NCI-H345 treated with DMSO at 0.1 percent for 48 hours (cell line): ENCODE measurements around the gene METTL26.

Experiments
- DNase-seq: peaks from one replicate; lab custom pipeline; 2025; ENCODE audit not compliant: unreplicated experiment; lab: John Stamatoyannopoulos, UW

METTL26 gene

DNA sequence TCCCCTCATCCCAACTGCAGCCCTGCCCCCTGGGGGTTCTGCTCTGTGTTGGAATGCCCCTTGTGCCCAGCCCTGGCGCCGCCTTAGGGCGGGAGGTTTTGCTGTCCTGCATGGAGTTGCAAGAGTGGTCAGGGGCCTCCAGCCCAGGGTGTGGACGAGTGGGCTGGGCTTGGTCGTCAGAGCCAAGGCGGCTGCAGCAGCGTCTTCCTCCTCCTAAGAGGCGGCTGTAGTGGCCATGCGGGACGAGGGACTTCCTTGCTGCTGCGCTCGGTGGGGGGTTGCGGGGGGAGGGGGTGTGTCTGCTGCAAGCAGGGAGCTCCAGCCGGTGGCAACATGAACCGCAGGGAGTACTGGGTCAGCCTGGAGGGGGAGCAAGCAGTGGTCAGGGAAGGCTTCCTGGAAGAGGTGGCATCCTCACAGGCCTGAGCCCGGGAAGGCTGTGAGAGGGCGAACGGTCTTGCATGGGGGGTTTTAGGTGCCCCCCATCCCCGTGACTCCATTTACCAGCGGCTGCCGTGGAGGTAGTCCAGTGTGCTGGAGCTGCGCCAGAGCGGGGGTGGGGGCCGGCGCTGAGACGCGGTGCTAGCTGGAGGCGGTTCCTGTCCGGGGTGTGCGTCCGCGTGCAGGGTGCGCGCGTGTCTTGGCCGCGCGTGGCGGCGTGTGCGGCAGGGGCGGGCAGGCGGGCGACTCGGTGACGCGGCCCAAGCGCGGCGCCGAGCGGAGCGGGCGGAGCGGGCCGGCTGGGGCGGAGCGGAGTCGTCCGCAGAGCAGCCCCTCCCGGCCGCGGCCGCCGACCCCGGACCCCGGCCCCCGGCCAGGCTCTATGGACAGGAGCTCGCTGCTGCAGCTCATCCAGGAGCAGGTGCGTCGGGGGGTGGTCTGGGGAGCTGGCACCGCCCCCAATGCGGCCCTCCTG, 39.1 kb upstream of the METTL26 start, which contains the start of gene RHBDL1:
TSS of gene RHBDL1 (plus strand) at position 704 of the 916 bp plus-strand sequence. CDS start at position 824, 120 bp downstream.
- DNase-seq = no peak

DNA sequence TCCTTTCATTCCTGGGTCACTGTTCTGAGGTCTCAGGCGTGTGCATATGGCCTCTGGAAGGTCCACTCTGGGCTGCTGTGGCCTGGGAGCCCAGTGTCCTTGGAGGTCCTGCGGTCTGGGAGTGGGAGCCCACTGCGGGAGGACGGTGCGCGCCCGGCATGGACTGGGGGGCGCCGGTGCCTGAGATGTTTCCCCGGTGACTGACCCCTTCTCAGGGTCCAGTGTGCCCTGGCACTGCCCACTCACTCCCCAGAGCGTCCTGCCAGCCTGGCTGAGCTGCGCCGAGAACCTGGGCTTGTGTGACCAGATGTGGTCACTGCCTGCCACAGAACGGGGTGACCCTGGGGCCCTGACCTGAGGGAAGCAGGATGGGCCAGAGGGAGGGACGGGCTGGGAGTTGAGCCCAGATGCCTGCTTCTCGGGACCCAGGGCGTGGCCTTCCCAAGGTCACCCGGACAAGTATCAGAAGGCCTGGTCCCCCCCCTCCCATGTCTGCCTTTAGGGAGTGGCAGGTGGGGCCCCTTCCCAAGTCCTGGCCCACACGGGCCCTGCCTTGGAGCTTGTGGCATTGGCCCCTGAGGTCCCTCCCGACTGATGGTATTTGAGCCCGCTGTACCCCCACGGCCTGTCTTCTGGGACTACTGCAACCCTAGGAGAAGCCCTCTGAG, 38.2 kb upstream of the METTL26 start:
- no peak for DNase-seq

GRCh38 chr16:673399-673991, 37.4 kb upstream of the METTL26 start:
- no peak for DNase-seq

GRCh38 chr16:672851-673250, 36.7 kb upstream of the METTL26 start:
- DNase-seq = no peak

DNA sequence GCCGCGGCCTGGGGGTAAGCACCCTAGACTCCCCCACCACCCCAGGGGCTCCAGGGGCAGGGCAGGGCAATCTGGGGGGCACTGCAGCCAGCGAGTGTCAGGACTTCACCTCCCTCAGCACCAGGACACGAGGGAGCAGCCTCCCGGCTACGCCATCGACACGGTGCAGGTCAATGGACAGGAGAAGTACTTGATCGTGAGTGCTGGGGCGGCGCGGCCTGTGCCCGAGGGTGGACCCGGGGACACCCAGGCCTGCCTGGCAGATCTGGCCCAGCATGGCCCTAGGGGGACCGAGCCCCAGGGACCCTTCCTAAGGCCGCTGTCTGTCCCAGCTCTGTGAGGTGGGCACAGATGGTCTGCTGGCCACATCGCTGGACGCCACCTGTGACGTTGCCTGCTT, 36.3 kb upstream of the METTL26 start:
- no peak for DNase-seq

DNA sequence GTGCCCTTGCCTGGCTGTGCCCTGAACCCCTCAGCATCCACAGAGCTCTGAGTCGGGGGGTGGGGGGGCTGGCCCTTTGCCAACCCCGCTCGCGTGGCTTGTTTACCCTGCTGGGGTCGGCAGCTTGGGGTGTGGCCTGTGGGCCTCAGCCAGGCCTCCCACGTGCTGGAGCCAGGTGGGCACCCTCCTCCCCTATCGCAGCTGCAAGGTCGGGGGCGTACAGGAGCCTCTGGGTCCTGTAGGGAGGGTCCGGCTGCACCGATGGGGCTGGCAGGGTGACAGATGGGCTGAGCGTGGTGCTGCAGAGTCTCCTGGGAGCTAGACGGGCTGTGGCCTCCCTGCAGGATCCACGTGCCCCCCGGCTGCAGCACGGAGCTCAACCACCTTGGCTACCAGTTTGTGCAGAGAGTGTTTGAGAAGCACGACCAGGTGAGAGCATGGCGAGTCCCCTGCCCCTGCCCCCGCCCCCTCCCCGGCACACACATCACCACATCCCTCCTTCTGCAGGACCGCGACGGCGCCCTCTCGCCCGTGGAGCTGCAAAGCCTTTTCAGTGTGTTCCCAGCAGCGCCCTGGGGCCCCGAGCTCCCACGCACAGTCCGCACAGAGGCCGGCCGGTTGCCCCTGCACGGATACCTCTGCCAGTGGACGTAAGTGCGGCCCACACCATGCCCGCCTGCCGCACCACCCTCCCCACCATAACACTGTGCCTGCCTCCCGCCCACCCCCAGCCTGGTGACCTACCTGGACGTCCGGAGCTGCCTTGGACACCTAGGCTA, 35.4 kb upstream of the METTL26 start:
- DNase-seq = no peak

GRCh38 chr16:670485-671352, 34.6 kb upstream of the METTL26 start:
- DNase-seq = no peak

- DNase-seq = no peak
Observed at GRCh38 chr16:669666-670065, 33.6 kb upstream of the METTL26 start.

DNA sequence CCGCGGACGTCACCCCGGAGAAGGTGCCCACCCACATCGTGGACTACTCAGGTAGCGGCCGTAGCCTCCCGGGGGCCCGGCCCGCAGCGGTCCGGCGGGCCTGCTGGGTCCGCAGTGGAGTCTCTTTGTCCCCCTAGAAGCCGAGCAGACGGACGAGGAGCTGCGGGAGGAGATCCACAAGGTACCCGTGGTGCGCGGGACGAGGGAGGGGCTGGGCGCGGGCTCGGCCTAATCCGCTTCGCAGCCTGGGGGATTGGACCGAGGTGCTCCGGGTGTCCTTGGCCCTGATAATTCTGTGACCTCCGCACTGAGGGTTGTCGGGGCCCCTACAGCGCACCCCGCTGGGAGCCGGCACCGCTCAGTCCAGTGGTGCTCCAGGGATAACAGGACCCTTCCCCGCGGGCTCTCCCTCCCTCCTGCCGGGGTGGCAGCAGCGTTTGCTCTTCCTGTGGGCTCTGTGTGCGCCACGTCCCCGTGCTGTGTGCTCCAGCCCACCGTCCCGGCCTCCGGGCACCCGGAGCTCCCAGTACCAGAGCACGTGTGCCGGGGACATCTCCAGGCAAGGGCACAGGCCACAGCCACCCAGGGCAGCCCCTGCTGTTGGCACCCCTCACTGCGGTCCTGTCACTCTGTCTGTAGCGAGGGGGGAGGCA, 32.5 kb upstream of the METTL26 start:
- no peak for DNase-seq

DNA sequence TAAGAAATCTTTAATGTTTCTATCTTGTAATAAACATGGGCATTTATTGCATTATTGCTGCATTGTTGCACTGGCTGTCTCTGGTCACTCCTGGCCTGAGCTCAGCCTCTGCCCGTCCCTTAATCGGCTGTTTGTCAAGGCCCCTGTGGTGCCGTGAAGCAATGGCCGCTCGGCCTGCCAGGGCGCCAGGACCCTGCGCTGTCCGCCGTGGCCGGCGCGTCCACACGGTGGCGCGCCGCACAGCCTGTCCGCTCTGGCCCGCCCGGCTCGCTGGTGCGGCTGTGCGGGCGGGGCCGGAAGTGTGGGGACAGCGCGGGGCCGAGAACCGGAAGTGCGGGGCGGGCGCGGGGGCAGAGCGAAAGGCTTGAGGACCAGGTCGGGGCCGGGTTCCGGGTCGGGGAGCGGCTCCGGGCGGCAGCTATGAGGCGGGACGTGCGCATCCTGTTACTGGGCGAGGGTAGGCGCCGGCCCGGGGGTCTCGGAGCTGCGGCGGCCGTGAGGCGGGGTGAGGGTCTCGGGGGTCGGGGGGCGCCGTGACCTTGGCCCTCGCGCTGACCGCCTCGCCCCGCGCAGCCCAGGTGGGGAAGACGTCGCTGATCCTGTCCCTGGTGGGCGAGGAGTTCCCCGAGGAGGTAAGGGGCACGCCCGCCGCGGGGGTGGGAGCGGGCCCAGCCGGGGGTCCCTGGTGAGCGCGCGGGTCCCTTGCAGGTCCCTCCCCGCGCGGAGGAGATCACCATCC, 31.8 kb upstream of the METTL26 start, which contains the start of gene RHOT2:
TSS of gene RHOT2 (plus strand) at position 353 of the 739 bp plus-strand sequence. CDS start at position 421, 68 bp downstream.
- peak; percentile 66 for DNase-seq

GRCh38 chr16:667113-667779, 31.1 kb upstream of the METTL26 start:
- no peak for DNase-seq

DNA sequence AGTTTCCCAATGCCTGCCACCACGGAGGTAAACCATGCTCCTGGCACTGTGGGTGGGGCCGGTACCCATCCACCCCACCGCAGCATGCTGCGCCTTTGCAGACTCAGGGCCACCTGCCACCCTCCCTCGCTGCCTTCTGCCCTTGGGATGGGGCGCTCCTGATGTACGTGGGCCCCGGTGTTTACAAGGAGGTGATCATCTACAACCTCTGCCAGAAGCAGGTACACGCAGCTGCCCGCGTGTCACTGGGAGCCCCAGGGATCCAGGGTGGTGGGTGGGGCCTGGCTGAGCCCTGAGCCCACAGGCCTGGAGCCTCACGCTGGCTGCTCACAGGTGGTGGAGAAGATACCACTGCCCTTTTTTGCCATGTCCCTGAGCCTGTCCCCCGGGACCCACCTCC, 30.5 kb upstream of the METTL26 start:
- DNase-seq = no peak

- no peak for DNase-seq
Observed at GRCh38 chr16:662597-662996, 26.5 kb upstream of the METTL26 start.

GRCh38 chr16:662095-662494, 26.0 kb upstream of the METTL26 start:
- no peak for DNase-seq

GRCh38 chr16:661184-661821, 25.2 kb upstream of the METTL26 start:
- DNase-seq = no peak

- no peak for DNase-seq
Observed at GRCh38 chr16:660459-661183, 24.5 kb upstream of the METTL26 start.

- DNase-seq = no peak
Observed at GRCh38 chr16:660132-660458, 24.0 kb upstream of the METTL26 start.
